Activated naive CD4-positive, alpha-beta T cell treated with anti-CD3 and anti-CD28 coated beads for 36 hours (primary cell): ENCODE results near the gene EBNA1BP2. TPM values are rescaled to one million over a fixed set of nuclear protein-coding genes. Genes with fewer than 3 reads are reported as not detected.
A peak's percentile ranks its signal among the peaks of the same experiment; 100 is the strongest.
"Not testable (repeated sequence)": the region's sequence is repeated elsewhere in the genome, so short reads cannot be mapped to it uniquely, and the experiment has no call there.

Experiments
- CTCF ChIA-PET: fragments of 350-600 bp; sonication (Branson Sonifier 250); formaldehyde crosslinking; loops from one replicate; lab custom pipeline; 2021; ENCODE audit warnings: antibody characterized with exemption; lab: Charles Lee
- DNase-seq: peaks from one replicate; pipeline ENCODE4 v3.0.0-alpha.2; 2020
- H3K27ac Mint-ChIP-seq: one replicate; pipeline ENCODE4 v1.8.0; 2021; ENCODE audit warnings: mild to moderate bottlenecking, mixed read lengths
- H3K27me3 Mint-ChIP-seq: one replicate; pipeline ENCODE4 v1.8.0; 2021; ENCODE audit warnings: low read depth, mixed read lengths
- H3K36me3 Mint-ChIP-seq: one replicate; pipeline ENCODE4 v1.8.0; 2021; ENCODE audit warnings: low read depth, mixed read lengths
- H3K4me1 Mint-ChIP-seq: one replicate; pipeline ENCODE4 v1.8.0; 2021; ENCODE audit warnings: low read depth, mixed read lengths
- H3K4me3 Mint-ChIP-seq: one replicate; pipeline ENCODE4 v1.8.0; 2021; ENCODE audit warnings: mild to moderate bottlenecking, moderate library complexity, mixed read lengths
- H3K9me3 Mint-ChIP-seq: one replicate; pipeline ENCODE4 v1.8.0; 2021; ENCODE audit warnings: mixed read lengths
- intact Hi-C: fragments of 100-400 bp; cut with micrococcal nuclease; formaldehyde crosslinking; loops from one replicate; pipeline ENCODE4 v1.15.1; 2023
- total RNA-seq, 2 experiments: library from RNA; stranded (reverse); gene quantifications; one replicate each; pipeline ENCODE4 v1.2.3, GENCODE V29; 2021

Gene EBNA1BP2
- total RNA-seq, 2 experiments from 2014 or later = 88.0 to 88.3 TPM

GRCh38 chr1:43165162-43165561 lies 6.9 kb downstream of the EBNA1BP2 start:
- DNase-seq = no peak
- H3K27me3 Mint-ChIP-seq = no peaks in the 10 kb centered on the region
- H3K9me3 Mint-ChIP-seq = no peaks in the 10 kb centered on the region
- peak overlapping the region; percentile 15 for H3K27ac Mint-ChIP-seq
- CTCF ChIA-PET = interaction anchor here (1.4 kb wide), 1 partner anchor 8 kb away, joined by 3 read pairs; no protein-coding TSS in a partner anchor
- peaks cover 19% of the 10 kb centered on the region for H3K4me1 Mint-ChIP-seq
- intact Hi-C loops = no loop called here
- H3K4me3 Mint-ChIP-seq = no peak overlapping the region
- peaks cover 55% of the 10 kb centered on the region for H3K36me3 Mint-ChIP-seq

GRCh38 chr1:43156026-43156425 lies 16.1 kb downstream of the EBNA1BP2 start:
- intact Hi-C loops = no loop called here
- H3K4me3 Mint-ChIP-seq = no peak overlapping the region
- no peaks in the 10 kb centered on the region for H3K9me3 Mint-ChIP-seq
- no peak for DNase-seq
- CTCF ChIA-PET = interaction anchor here (1.2 kb wide), 1 partner anchor 9 kb away, joined by 3 read pairs; no protein-coding TSS in a partner anchor
- no peaks in the 10 kb centered on the region for H3K4me1 Mint-ChIP-seq
- H3K27me3 Mint-ChIP-seq = peaks cover 3% of the 10 kb centered on the region
- no peak overlapping the region for H3K27ac Mint-ChIP-seq
- no peaks in the 10 kb centered on the region for H3K36me3 Mint-ChIP-seq

GRCh38 chr1:43153443-43153842 lies 18.6 kb downstream of the EBNA1BP2 start:
- H3K36me3 Mint-ChIP-seq = no peaks in the 10 kb centered on the region
- no peak overlapping the region for H3K4me3 Mint-ChIP-seq
- peaks cover 2% of the 10 kb centered on the region for H3K4me1 Mint-ChIP-seq
- DNase-seq = no peak
- H3K27me3 Mint-ChIP-seq = peaks cover 18% of the 10 kb centered on the region
- CTCF ChIA-PET = no interaction called here
- no peak overlapping the region for H3K27ac Mint-ChIP-seq
- intact Hi-C loops = no loop called here
- no peaks in the 10 kb centered on the region for H3K9me3 Mint-ChIP-seq

GRCh38 chr1:43152866-43153265 lies 19.2 kb downstream of the EBNA1BP2 start:
- Mint-ChIP-seq H3K27me3 (peaks cover 20% of the 10 kb centered on the region), H3K27ac (no peak overlapping the region), H3K9me3 (no peaks in the 10 kb centered on the region), H3K4me3 (no peak overlapping the region), H3K4me1 (peaks cover 2% of the 10 kb centered on the region), H3K36me3 (no peaks in the 10 kb centered on the region)
- intact Hi-C loops = no loop called here
- no peak for DNase-seq
- CTCF ChIA-PET = no interaction called here

GRCh38 chr1:43149889-43150288 lies 22.2 kb downstream of the EBNA1BP2 start:
- Mint-ChIP-seq H3K36me3 (no peaks in the 10 kb centered on the region), H3K9me3 (no peaks in the 10 kb centered on the region), H3K4me1 (peaks cover 2% of the 10 kb centered on the region), H3K27me3 (peaks cover 39% of the 10 kb centered on the region), H3K4me3 (no peak overlapping the region), H3K27ac (no peak overlapping the region)
- CTCF ChIA-PET = no interaction called here
- intact Hi-C loops = no loop called here
- DNase-seq = no peak

- DNase-seq = peak; percentile 62
- Mint-ChIP-seq H3K4me1 (peaks cover 2% of the 10 kb centered on the region), H3K9me3 (no peaks in the 10 kb centered on the region), H3K36me3 (no peaks in the 10 kb centered on the region), H3K27me3 (peaks cover 53% of the 10 kb centered on the region), H3K4me3 (peak overlapping the region; percentile 38), H3K27ac (no peak overlapping the region)
- intact Hi-C loops = no loop called here
- CTCF ChIA-PET = no interaction called here
These were observed 24.3 kb downstream of the EBNA1BP2 start for GRCh38 chr1:43147625-43148327.

GRCh38 chr1:43144237-43144636 lies 27.9 kb downstream of the EBNA1BP2 start:
- H3K36me3 Mint-ChIP-seq = no peaks in the 10 kb centered on the region
- H3K4me3 Mint-ChIP-seq = no peak overlapping the region
- H3K27me3 Mint-ChIP-seq = peaks cover 50% of the 10 kb centered on the region
- H3K4me1 Mint-ChIP-seq = peaks cover 2% of the 10 kb centered on the region
- H3K9me3 Mint-ChIP-seq = no peaks in the 10 kb centered on the region
- DNase-seq = no peak
- CTCF ChIA-PET = no interaction called here
- H3K27ac Mint-ChIP-seq = no peak overlapping the region
- intact Hi-C loops = no loop called here

- Mint-ChIP-seq H3K27me3 (peaks cover 42% of the 10 kb centered on the region), H3K9me3 (no peaks in the 10 kb centered on the region), H3K4me1 (no peaks in the 10 kb centered on the region), H3K4me3 (no peak overlapping the region), H3K36me3 (no peaks in the 10 kb centered on the region), H3K27ac (no peak overlapping the region)
- peak; percentile 38 for DNase-seq
- CTCF ChIA-PET = no interaction called here
- intact Hi-C loops = no loop called here
These were observed 28.6 kb downstream of the EBNA1BP2 start for GRCh38 chr1:43143441-43143888.

GRCh38 chr1:43140583-43140982 lies 31.5 kb downstream of the EBNA1BP2 start:
- Mint-ChIP-seq H3K4me1 (no peaks in the 10 kb centered on the region), H3K36me3 (no peaks in the 10 kb centered on the region), H3K27me3 (peaks cover 27% of the 10 kb centered on the region), H3K4me3 (no peak overlapping the region), H3K27ac (no peak overlapping the region), H3K9me3 (no peaks in the 10 kb centered on the region)
- DNase-seq = no peak
- CTCF ChIA-PET = no interaction called here
- intact Hi-C loops = no loop called here

- Mint-ChIP-seq H3K27me3 (peaks cover 23% of the 10 kb centered on the region), H3K4me3 (no peak overlapping the region), H3K36me3 (no peaks in the 10 kb centered on the region), H3K4me1 (no peaks in the 10 kb centered on the region), H3K9me3 (no peaks in the 10 kb centered on the region), H3K27ac (no peak overlapping the region)
- intact Hi-C loops = no loop called here
- DNase-seq = no peak
- CTCF ChIA-PET = no interaction called here
These were observed 32.1 kb downstream of the EBNA1BP2 start for GRCh38 chr1:43140010-43140409.

GRCh38 chr1:43139295-43139694 lies 32.8 kb downstream of the EBNA1BP2 start:
- DNase-seq, H3K27ac Mint-ChIP-seq, H3K4me1 Mint-ChIP-seq, H3K4me3 Mint-ChIP-seq, H3K9me3 Mint-ChIP-seq, H3K36me3 Mint-ChIP-seq, intact Hi-C loops: not testable (repeated sequence)
- peaks cover 16% of the 10 kb centered on the region for H3K27me3 Mint-ChIP-seq
- CTCF ChIA-PET = interaction anchor here (0.6 kb wide), 1 partner anchor 1049 kb away, joined by 3 read pairs; no protein-coding TSS in a partner anchor

GRCh38 chr1:43137445-43138052 lies 34.5 kb downstream of the EBNA1BP2 start:
- Mint-ChIP-seq H3K27me3 (peaks cover 11% of the 10 kb centered on the region), H3K4me1 (no peaks in the 10 kb centered on the region), H3K4me3 (no peak overlapping the region), H3K27ac (no peak overlapping the region), H3K36me3 (no peaks in the 10 kb centered on the region), H3K9me3 (no peaks in the 10 kb centered on the region)
- CTCF ChIA-PET = no interaction called here
- intact Hi-C loops = no loop called here
- no peak for DNase-seq
